AG10803 (cell line): ENCODE measurements around the gene GPR39.

Experiments
- DNase-seq: peaks from one replicate; pipeline ENCODE4 v3.0.0; 2010; ENCODE audit warnings: low read depth
- H3K4me3 ChIP-seq: 2 replicates; pipeline ENCODE4 v1.5.1; 2011; ENCODE audit warnings: mild to moderate bottlenecking, low read length, control low read depth
- CTCF ChIP-seq: conservative IDR thresholded peaks from 2 replicates; pipeline ENCODE4 v1.5.1; 2011; ENCODE audit warnings: mild to moderate bottlenecking, low read length, control low read depth, inconsistent platforms

GPR39 gene

GRCh38 chr2:132419941-132420340 lies 3.3 kb downstream of the GPR39 start:
- TF ChIP-seq CTCF = no peak
- no peak overlapping the region for H3K4me3 ChIP-seq
- DNase-seq = no peak

GRCh38 chr2:132420816-132421805 lies 4.5 kb downstream of the GPR39 start:
- no peak for DNase-seq
- peak; percentile 29; the same call in 1 of the 2 replicates for TF ChIP-seq CTCF
- H3K4me3 ChIP-seq = no peak overlapping the region

GRCh38 chr2:132422736-132423135 lies 6.1 kb downstream of the GPR39 start:
- TF ChIP-seq CTCF = no peak
- no peak overlapping the region for H3K4me3 ChIP-seq

GRCh38 chr2:132424526-132425121 lies 8.0 kb downstream of the GPR39 start:
- DNase-seq = peak; percentile 67
- TF ChIP-seq CTCF = peak; percentile 30

More at GRCh38 chr2:132422736-132423135, 6.1 kb downstream of the GPR39 start:
- DNase-seq = no peak

GRCh38 chr2:132426033-132426432 lies 9.4 kb downstream of the GPR39 start:
- TF ChIP-seq CTCF = no peak
- no peak overlapping the region for H3K4me3 ChIP-seq
- no peak for DNase-seq

More at GRCh38 chr2:132424526-132425121, 8.0 kb downstream of the GPR39 start:
- H3K4me3 ChIP-seq = no peak overlapping the region

GRCh38 chr2:132426656-132427055 lies 10.1 kb downstream of the GPR39 start:
- no peak for TF ChIP-seq CTCF
- no peak overlapping the region for H3K4me3 ChIP-seq
- DNase-seq = no peak
